ENCODE results near the gene LAMP2.
"Not testable (repeated sequence)": the region's sequence is repeated elsewhere in the genome, so short reads cannot be mapped to it uniquely, and the experiment has no call there.

Gene LAMP2

GRCh38 chrX:120468825-120469525 lies at the start of gene LAMP2:
LAMP2 (minus strand) TSS chrX:120469296; CDS start chrX:120469169, 127 bp downstream.
- peak; percentile 90 to 93 (median 90) for DNase-seq

- DNase-seq, result no peak
Measured at GRCh38 chrX:120517936-120518335, 48.8 kb upstream of the LAMP2 start.

DNA sequence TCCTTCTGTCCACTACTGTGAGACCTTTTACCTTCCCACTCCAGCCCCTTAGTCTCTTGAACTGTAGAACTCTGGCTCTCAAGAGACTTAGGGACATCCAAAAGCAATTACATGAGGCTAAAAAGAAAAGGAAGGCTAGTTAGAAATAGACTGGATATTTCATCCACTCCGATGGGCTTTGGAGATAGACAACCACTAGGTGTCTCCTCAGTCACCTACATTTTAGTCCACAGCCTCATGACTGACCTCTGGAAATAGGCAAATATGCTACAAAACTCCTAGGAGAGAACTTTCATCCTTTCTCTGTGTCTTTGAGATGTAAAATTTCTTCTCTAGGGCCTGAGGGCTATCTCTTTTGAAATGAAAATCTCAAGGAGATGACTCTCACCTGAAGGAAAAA lies 45.1 kb upstream of the LAMP2 start:
- DNase-seq, result peak in 2 of 3 donors; percentile 15 to 17

GRCh38 chrX:120512627-120513026 lies 43.5 kb upstream of the LAMP2 start:
- no peak for DNase-seq

DNA sequence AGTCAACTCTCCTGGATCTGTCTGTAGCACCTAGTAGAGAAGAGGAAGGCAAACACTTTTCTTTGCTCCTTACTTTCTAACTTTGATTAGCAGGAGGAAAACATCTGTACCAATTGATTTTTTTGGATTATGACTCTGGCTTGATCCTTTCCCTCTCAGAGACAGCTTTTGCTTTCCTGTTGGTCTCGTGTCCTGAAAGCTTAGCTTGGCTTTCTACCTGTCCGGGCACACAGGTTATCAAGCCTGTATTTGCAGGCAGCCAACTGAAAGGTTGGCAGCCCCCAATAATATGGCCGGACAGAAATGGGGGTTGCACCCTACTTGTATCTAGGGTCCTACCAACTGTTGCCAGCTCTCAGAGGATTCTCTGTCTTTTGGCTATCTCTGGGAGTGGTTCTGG lies 43.1 kb upstream of the LAMP2 start:
- DNase-seq, result no peak

- DNase-seq, result no peak
Measured at GRCh38 chrX:120504569-120504968, 35.5 kb upstream of the LAMP2 start.

- peak in 1 of 3 donors; percentile 13 for DNase-seq
Measured at GRCh38 chrX:120499301-120500072, 30.4 kb upstream of the LAMP2 start.

GRCh38 chrX:120490119-120490518 lies 21.0 kb upstream of the LAMP2 start:
- DNase-seq, result not testable (repeated sequence)

DNA sequence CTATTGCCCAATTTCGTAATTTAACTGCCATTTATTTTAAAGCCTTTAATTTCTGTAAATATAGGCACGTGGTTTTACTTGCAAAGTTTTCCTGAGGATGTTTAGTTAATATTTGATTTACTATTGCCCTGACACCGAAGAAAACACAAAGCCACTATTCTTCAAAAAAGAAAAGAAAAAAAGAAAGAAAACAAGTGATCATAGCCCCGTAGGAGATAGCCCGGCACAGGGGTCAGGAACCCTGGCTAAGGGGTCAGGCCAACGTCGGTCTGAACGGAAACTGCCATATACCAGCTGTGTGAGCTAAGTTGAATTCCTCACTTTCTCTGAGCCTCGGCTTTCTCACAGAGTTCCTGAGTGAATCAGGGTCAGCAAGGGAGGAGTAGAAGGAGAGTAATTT lies 17.7 kb upstream of the LAMP2 start:
- no peak for DNase-seq

DNA sequence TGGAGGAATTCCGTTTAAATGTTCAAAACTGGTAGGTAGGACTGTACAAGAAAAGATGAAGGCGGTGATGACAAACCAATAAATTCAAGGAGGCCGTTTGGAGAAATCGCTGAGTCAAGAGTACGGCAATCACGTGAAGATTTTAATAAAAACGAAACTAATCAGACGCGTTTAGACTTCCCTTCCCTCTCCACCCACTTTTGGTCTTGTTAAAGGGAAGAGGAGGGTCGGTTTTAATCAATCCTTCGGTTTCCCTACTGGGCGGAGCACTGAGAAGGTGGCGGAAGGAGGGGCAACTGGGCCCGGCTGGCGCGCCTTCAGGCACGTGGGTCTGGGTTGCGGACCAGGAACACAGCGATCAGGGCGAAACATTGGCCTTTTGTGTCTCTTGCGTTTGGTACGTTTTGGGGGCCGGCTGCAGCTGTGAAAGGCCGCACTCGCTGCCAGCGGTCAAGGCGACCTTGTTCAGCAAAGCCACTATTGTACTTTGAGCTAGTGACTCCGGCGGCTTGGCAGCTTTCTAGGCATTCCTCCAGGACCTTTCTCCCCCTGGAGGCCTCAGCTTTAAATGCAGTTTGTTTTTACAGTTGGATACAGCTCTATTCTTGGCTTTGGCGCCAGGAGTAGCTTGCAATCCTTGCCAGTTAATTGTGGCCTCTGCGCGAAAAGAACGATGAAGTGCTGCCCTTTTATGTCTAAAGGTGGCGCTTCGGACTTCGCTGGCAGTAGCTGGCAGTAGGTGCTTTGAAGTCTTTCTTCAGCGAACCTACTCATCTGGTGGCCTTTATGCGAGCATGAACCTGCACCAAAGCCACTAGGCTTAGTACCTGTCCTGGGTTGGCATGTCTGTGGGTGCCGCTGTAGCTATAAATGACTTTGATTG lies 16.8 kb upstream of the LAMP2 start:
- peak; percentile 77 to 87 (median 80) for DNase-seq

- no peak for DNase-seq
Measured at GRCh38 chrX:120485315-120485637, 16.2 kb upstream of the LAMP2 start.

DNA sequence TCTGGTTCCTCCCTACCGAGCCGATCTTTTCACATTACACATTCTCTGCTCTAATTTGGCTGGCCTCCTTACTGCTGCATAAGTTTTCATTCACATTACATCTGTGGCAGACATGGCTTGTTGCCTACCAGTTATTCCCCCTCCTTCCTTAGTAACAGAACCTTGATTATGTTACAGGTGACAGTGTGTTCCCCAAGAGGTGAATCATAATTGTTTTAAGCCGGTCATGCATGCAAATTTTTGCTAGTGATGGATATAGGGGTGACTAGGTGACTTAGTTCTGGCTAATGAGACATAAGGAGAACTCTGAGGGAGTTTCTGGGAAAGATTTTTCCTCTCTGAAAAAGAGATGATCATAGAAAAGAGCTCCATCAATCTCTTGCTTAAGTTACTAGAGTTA lies 8.4 kb upstream of the LAMP2 start:
- no peak for DNase-seq

DNA sequence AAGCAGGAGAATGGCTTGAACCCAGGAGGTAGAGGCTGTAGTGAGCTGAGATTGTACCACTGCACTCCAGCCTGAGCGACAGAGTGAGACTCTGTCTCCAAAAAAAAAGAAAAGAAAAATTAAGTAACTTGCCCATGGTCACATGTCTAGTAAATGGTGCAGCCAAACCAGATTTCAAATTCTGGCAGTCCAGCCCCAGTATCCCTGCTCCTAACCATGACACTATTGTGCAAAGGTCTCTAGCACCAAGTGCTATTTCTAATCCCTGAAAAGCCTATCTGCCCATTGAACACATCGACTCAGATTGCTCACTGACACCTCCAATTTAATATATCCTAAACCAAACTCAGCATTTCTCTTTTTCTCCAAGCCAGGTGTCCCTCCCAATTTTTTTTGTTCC lies 7.6 kb upstream of the LAMP2 start:
- no peak for DNase-seq

DNA sequence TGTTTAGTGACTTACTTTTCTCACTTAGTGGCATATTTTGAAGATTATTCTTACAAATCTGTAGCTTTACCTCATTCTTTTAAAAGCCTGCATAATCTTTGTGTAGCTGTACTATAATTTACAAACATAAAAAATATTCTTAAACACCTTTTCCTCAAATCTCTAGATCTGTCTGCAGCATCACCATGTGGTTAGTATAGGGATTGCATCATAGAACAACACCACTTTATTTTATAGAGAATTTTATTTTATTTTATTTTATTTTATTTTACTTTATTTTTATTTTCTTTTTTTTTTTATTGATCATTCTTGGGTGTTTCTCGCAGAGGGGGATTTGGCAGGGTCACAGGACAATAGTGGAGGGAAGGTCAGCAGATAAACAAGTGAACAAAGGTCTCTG lies 6.4 kb upstream of the LAMP2 start:
- DNase-seq, result peak; percentile 27 to 40 (median 33)

DNA sequence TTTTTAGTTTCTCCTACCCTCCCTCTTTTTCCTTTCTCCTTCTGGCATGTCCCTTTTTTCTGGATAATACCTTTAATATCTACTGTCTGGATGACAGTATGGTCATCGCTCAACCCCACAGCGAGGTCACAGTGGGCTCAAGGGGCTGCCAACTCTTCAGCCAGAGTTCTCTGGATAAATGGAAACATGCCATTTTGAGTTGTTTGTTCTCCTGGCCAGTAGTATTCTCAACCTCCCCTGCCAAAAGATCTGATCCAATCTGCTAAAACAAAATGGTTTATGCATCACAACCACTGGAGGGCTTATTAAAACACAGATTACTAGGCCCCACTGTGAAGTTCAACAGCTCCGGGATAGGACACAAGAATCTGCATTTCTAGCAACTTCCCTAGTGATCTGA lies 5.0 kb upstream of the LAMP2 start:
- DNase-seq, result no peak

DNA sequence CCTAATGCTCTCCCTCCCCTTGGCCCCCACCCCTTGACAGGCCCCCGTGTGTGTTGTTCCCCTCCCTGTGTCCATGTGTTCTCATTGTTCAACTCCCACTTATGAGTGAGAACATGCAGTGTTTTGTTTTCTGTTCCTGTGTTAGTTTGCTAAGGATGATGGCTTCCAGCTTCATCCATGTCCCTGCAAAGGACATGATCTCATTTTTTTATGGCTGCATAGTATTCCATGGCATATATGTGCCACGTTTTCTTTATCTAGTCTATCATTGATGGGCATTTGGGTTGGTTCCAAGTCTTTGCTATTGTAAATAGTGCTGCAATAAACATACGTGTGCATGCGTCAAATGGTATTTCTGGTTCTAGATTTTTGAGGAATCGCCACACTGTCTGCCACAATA lies 561 bp upstream of the LAMP2 start:
- DNase-seq, result not testable (repeated sequence)

GRCh38 chrX:120468479-120468824 lies 644 bp downstream of the LAMP2 start:
- DNase-seq, result peak in 2 of 3 donors; percentile 8 to 16

GRCh38 chrX:120468071-120468470 lies 1.0 kb downstream of the LAMP2 start:
- DNase-seq, result peak; percentile 27 to 43 (median 42)

GRCh38 chrX:120464411-120464810 lies 4.7 kb downstream of the LAMP2 start:
- no peak for DNase-seq

GRCh38 chrX:120463241-120463640 lies 5.9 kb downstream of the LAMP2 start:
- peak; percentile 15 to 30 (median 27) for DNase-seq

DNA sequence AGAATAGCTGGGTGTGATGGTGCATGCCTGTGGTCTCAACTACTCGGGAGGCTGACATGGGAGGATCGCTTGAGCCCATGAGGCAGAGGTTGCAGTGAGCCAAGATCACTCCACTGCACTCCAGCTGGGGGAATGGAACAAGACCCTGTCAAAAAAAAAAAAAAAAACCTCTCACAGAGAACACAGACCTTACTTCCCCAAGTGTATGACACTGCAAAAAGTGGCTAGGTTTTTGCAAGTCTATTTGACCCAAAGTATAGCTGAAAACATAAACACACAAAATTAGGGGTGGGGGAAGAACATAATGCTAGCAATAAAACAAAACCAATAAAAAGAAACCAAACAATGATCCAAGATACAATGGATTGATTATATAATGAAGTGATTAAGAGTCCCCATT lies 6.7 kb downstream of the LAMP2 start:
- DNase-seq, result no peak

GRCh38 chrX:120459309-120459708 lies 9.8 kb downstream of the LAMP2 start:
- no peak for DNase-seq

DNA sequence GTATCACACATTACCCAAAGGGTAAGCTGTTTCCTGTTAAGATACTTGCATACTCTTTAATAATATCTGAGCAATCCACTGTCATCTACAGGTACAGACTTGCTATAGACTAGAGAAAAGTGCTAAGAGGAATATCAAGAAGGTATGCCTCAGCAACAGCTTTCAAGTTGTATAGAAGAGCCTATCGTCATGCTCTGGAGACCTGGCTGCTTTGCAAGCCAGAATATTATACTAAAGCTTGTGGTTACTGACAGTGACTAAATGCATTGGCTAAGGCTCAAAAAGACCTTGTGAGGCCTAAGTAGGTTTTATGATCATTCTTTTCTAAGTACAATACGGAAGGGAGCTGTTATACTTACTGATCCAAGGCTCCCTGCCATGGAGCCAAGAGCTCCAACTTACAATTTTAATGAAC lies 11.3 kb downstream of the LAMP2 start:
- peak; percentile 6 to 22 (median 22) for DNase-seq

DNA sequence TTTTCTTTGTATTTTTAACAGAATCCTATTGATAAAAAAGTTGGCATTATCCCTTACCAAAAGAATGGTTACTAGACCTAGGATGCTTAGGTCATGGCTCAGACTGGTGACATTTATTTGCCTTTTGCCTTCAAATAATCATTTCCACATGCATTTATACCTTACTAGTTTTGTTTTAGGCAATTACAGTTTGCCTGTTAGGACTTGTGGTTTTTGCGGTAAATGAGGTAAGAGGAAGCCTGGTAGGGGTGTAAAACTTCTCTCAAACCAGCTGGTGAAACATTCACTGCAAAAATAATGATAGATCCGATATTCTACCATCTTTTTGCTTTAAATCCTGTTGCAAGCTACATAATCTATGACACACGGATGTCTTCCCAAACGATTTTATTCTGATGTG lies 12.1 kb downstream of the LAMP2 start:
- DNase-seq, result peak in 1 of 3 donors; percentile 22
